ENCODE data around the gene HDAC7. TPM values are rescaled to one million over a fixed set of nuclear protein-coding genes. Genes with fewer than 3 reads are reported as not detected.
A peak's percentile ranks its signal among the peaks of the same experiment; 100 is the strongest.

HDAC7 gene
- total and polyA plus RNA-seq, 4 donors: 49.3 to 119 (median 69.7) TPM

GRCh38 chr12:47758834-47759690 lies 60.6 kb downstream of the HDAC7 start, which contains the start of gene RAPGEF3:
Gene RAPGEF3 (minus strand): TSS chr12:47758880. CDS start chr12:47758556, 324 bp downstream.
- H3K4me1 ChIP-seq (ENCODE audit: control insufficient read depth in 5 of 5, insufficient read depth in 5 of 5, low read length in 5 of 5): peaks cover 1 to 31% (median 22%) of the 10 kb centered on the region in 5 donors
- no peak for TF ChIP-seq CTCF (IDR thresholded peaks at IDR 0.05; ENCODE audit: control extremely low read depth, extremely low read depth)
- WGBS, 2 donors: 1 to 2% methylated on average over 44 to 57 of the region's 57 CpGs

GRCh38 chr12:47758584-47758833 lies 61.2 kb downstream of the HDAC7 start:
- no peaks in the 10 kb centered on the region for H3K27me3 ChIP-seq (ENCODE audit: control insufficient read depth in 3 of 3, insufficient read depth in 3 of 3, low read length in 2 of 3)
- no peak for TF ChIP-seq CTCF (IDR thresholded peaks at IDR 0.05; ENCODE audit: control extremely low read depth, extremely low read depth)
- H3K4me3 ChIP-seq: peak overlapping the region; percentile 55
- peaks cover 6 to 34% (median 23%) of the 10 kb centered on the region in 5 donors for H3K4me1 ChIP-seq (ENCODE audit: control insufficient read depth in 5 of 5, insufficient read depth in 5 of 5, low read length in 5 of 5)
- H3K9me3 ChIP-seq (ENCODE audit: control insufficient read depth in 4 of 4, insufficient read depth in 3 of 4, low read length in 3 of 4): no peaks in the 10 kb centered on the region
- H3K9ac ChIP-seq (ENCODE audit: insufficient read depth in 1 of 2, low read length in 2 of 2): no peak overlapping the region
- H3K27ac ChIP-seq (ENCODE audit: low read depth in 1 of 2, low read length in 1 of 2): peak overlapping the region; percentile 76 to 89
- no peaks in the 10 kb centered on the region for H3K36me3 ChIP-seq (ENCODE audit: control insufficient read depth in 4 of 4, insufficient read depth in 4 of 4, low read length in 4 of 4)
- DNase-seq (no peak), ATAC-seq (ENCODE audit: insufficient read depth, low FRiP score) (no peak)
- WGBS, 2 donors: 2% methylated on average over 5 to 10 of the region's 10 CpGs

More at GRCh38 chr12:47758834-47759690, 60.6 kb downstream of the HDAC7 start, which contains the start of gene RAPGEF3:
- ATAC-seq (ENCODE audit: insufficient read depth, low FRiP score) (peak; percentile 90), DNase-seq (peak; percentile 87 to 90 (median 88))
- Histone ChIP-seq H3K27me3 (ENCODE audit: control insufficient read depth in 3 of 3, insufficient read depth in 3 of 3, low read length in 2 of 3) (no peaks in the 10 kb centered on the region), H3K36me3 (ENCODE audit: control insufficient read depth in 4 of 4, insufficient read depth in 4 of 4, low read length in 4 of 4) (no peaks in the 10 kb centered on the region), H3K27ac (ENCODE audit: low read depth in 1 of 2, low read length in 1 of 2) (peak within 1 kb of the TSS; percentile 76 to 89), H3K9me3 (ENCODE audit: control insufficient read depth in 4 of 4, insufficient read depth in 3 of 4, low read length in 3 of 4) (no peaks in the 10 kb centered on the region), H3K4me3 (peak within 1 kb of the TSS; percentile 62), H3K9ac (ENCODE audit: insufficient read depth in 1 of 2, low read length in 2 of 2) (peak within 1 kb of the TSS; percentile 52 to 72)

GRCh38 chr12:47757840-47758583 lies 61.7 kb downstream of the HDAC7 start:
- Histone ChIP-seq H3K4me1 (ENCODE audit: control insufficient read depth in 5 of 5, insufficient read depth in 5 of 5, low read length in 5 of 5) (peaks cover 6 to 37% (median 23%) of the 10 kb centered on the region in 5 donors), H3K9me3 (ENCODE audit: control insufficient read depth in 4 of 4, insufficient read depth in 3 of 4, low read length in 3 of 4) (no peaks in the 10 kb centered on the region), H3K9ac (ENCODE audit: insufficient read depth in 1 of 2, low read length in 2 of 2) (no peak overlapping the region), H3K4me3 (peak overlapping the region; percentile 62), H3K27me3 (ENCODE audit: control insufficient read depth in 3 of 3, insufficient read depth in 3 of 3, low read length in 2 of 3) (no peaks in the 10 kb centered on the region), H3K36me3 (ENCODE audit: control insufficient read depth in 4 of 4, insufficient read depth in 4 of 4, low read length in 4 of 4) (no peaks in the 10 kb centered on the region), H3K27ac (ENCODE audit: low read depth in 1 of 2, low read length in 1 of 2) (peak overlapping the region; percentile 76 to 89)
- WGBS, 2 donors: 25 to 31% methylated on average over 18 to 20 of the region's 20 CpGs
- TF ChIP-seq CTCF (IDR thresholded peaks at IDR 0.05; ENCODE audit: control extremely low read depth, extremely low read depth): no peak
- DNase-seq (peak in 1 of 3 donors; percentile 41), ATAC-seq (ENCODE audit: insufficient read depth, low FRiP score) (no peak)
